ENCODE measurements around the gene DNAH6. TPM values are rescaled to one million over a fixed set of nuclear protein-coding genes. Genes with fewer than 3 reads are reported as not detected.

The DNAH6 gene
- total RNA-seq, 1 experiment from 2014 or later, result not detected

DNA sequence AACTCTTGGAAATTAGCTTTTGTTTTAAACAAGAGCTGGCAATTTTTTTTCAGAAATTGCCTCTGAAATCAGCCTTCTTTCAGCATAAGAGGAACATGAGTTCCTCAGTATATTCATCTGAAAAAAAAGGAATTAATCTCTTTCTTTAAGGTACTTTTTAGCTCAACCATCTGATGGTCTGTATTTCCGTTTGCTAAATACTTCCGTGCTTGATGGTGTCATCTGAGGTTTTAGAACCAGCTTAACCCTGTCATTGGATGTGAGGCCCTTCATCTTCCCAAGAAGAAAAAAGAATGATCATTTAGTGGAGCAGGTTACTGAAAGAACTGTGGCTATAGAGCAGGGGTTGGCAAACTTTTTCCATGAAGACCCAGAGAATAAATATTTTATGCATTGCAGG lies 189.6 kb downstream of the DNAH6 start:
- no peak for DNase-seq (ENCODE audit: low spot score)
- H3K27ac ChIP-seq (ENCODE audit: low read depth, low read length, poor library complexity, severe bottlenecking), result no peak overlapping the region
- TF ChIP-seq CTCF (conservative IDR thresholded peaks at IDR 0.05; ENCODE audit: low read depth, low read length) (no peak), EZH2 (IDR thresholded peaks at IDR 0.05; ENCODE audit: borderline replicate concordance, low read depth, low read length, poor library complexity, severe bottlenecking) (no peak)
- H3K4me1 ChIP-seq (ENCODE audit: insufficient read depth, low read length, poor library complexity, severe bottlenecking), result no peaks in the 10 kb centered on the region
- H3K4me3 ChIP-seq (ENCODE audit: low read depth, low read length, poor library complexity, severe bottlenecking), result no peak overlapping the region
- CTCF ChIA-PET, result no interaction called here
- no peaks in the 10 kb centered on the region for H3K36me3 ChIP-seq (ENCODE audit: insufficient read depth, low read length, poor library complexity, severe bottlenecking)
- intact Hi-C loops (cut with micrococcal nuclease; ENCODE audit: unreplicated experiment), result no loop called here
- H3K9me3 ChIP-seq (ENCODE audit: low read depth, low read length, poor library complexity, severe bottlenecking), result no peaks in the 10 kb centered on the region
- POLR2A ChIA-PET (ENCODE audit: low non-redundant PET), result no interaction called here
- no TSS peak for BruUV-seq (replicated peaks)
- H3K27me3 ChIP-seq (replicated peaks; ENCODE audit: insufficient read depth, low read depth, low read length, poor library complexity), result no peaks in the 10 kb centered on the region

DNA sequence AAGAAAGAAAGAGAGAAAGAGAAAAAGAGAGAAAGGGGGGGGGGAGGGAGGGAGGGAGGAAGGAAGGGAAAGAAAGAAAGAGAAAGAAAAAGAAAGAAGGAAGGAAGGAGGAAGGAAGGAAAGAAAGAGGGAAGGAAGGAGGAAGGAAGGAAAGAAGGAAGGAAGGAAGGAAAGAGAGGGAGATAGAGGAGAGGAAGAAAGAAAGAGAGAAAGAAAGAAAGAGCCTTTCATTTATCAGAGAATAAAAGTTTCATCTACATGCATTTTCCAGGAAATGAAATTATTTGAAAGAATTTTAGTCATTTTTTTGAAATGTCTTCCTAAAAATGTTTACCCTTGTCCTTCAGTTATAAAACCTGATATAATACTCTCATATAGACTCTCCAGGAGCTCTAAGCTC lies 192.1 kb downstream of the DNAH6 start:
- H3K27me3 ChIP-seq (replicated peaks; ENCODE audit: insufficient read depth, low read depth, low read length, poor library complexity), result no peaks in the 10 kb centered on the region
- no peak overlapping the region for H3K4me3 ChIP-seq (ENCODE audit: low read depth, low read length, poor library complexity, severe bottlenecking)
- no peak for TF ChIP-seq EZH2 (IDR thresholded peaks at IDR 0.05; ENCODE audit: borderline replicate concordance, low read depth, low read length, poor library complexity, severe bottlenecking)
- no peak for TF ChIP-seq CTCF (conservative IDR thresholded peaks at IDR 0.05; ENCODE audit: low read depth, low read length)
- no peak for DNase-seq (ENCODE audit: low spot score)
- no peaks in the 10 kb centered on the region for H3K4me1 ChIP-seq (ENCODE audit: insufficient read depth, low read length, poor library complexity, severe bottlenecking)
- ChIA-PET CTCF (no interaction called here), POLR2A (ENCODE audit: low non-redundant PET) (no interaction called here)
- H3K36me3 ChIP-seq (ENCODE audit: insufficient read depth, low read length, poor library complexity, severe bottlenecking), result no peaks in the 10 kb centered on the region
- intact Hi-C loops (cut with micrococcal nuclease; ENCODE audit: unreplicated experiment), result no loop called here
- H3K27ac ChIP-seq (ENCODE audit: low read depth, low read length, poor library complexity, severe bottlenecking), result no peak overlapping the region
- no peaks in the 10 kb centered on the region for H3K9me3 ChIP-seq (ENCODE audit: low read depth, low read length, poor library complexity, severe bottlenecking)
- no TSS peak for BruUV-seq (replicated peaks)

- intact Hi-C loops (cut with micrococcal nuclease; ENCODE audit: unreplicated experiment), result no loop called here
- no peaks in the 10 kb centered on the region for H3K36me3 ChIP-seq (ENCODE audit: insufficient read depth, low read length, poor library complexity, severe bottlenecking)
- CTCF ChIA-PET, result no interaction called here
Measured at GRCh38 chr2:84711651-84712050, 195.4 kb downstream of the DNAH6 start.

More at GRCh38 chr2:84711651-84712050, 195.4 kb downstream of the DNAH6 start:
- POLR2A ChIA-PET (ENCODE audit: low non-redundant PET), result no interaction called here
- no TSS peak for BruUV-seq (replicated peaks)
- H3K9me3 ChIP-seq (ENCODE audit: low read depth, low read length, poor library complexity, severe bottlenecking), result no peaks in the 10 kb centered on the region
- H3K4me1 ChIP-seq (ENCODE audit: insufficient read depth, low read length, poor library complexity, severe bottlenecking), result no peaks in the 10 kb centered on the region
- no peaks in the 10 kb centered on the region for H3K27me3 ChIP-seq (replicated peaks; ENCODE audit: insufficient read depth, low read depth, low read length, poor library complexity)
- no peak for DNase-seq (ENCODE audit: low spot score)
- no peak overlapping the region for H3K4me3 ChIP-seq (ENCODE audit: low read depth, low read length, poor library complexity, severe bottlenecking)
- TF ChIP-seq CTCF (conservative IDR thresholded peaks at IDR 0.05; ENCODE audit: low read depth, low read length) (no peak), EZH2 (IDR thresholded peaks at IDR 0.05; ENCODE audit: borderline replicate concordance, low read depth, low read length, poor library complexity, severe bottlenecking) (no peak)
- no peak overlapping the region for H3K27ac ChIP-seq (ENCODE audit: low read depth, low read length, poor library complexity, severe bottlenecking)
